GM12878 (cell line): ENCODE data around the gene ART1. TPM values are rescaled to one million over a fixed set of nuclear protein-coding genes. Genes with fewer than 3 reads are reported as not detected.

Source experiments
- ATAC-seq: fragments of 200-7000 bp; cut with Tn5 transposase; 3 replicates; pipeline ENCODE4 v1.9.1; 2020; ENCODE audit warnings: mild to moderate bottlenecking, moderate library complexity
- BruUV-seq: library from RNA; stranded (reverse); fragments of 400-500 nt; replicated peaks from 2 replicates; lab custom pipeline; 2021; lab: Mats Ljungman, UMichigan
- CTCF ChIA-PET: fragments of 300-600 bp; sonication (Branson Sonifier 250); formaldehyde crosslinking; extraction: SDS; loops from one replicate; lab custom pipeline; 2021; ENCODE audit warnings: inconsistent platforms; lab: Yijun Ruan, JAX
- POLR2A ChIA-PET: fragments of 350-600 bp; formaldehyde crosslinking; extraction: SDS; loops from one replicate; lab custom pipeline; 2021; ENCODE audit warnings: inconsistent platforms; lab: Charles Lee
- RAD21 ChIA-PET: fragments of 300-600 bp; sonication (Branson Sonifier 250); formaldehyde crosslinking; loops from one replicate; lab custom pipeline; 2023; ENCODE audit warnings: antibody characterized with exemption; ENCODE audit not compliant: unreplicated experiment; lab: Charles Lee
- SMC1A ChIA-PET: fragments of 300-600 bp; sonication (Branson Sonifier 250); formaldehyde crosslinking; loops from one replicate; lab custom pipeline; 2023; ENCODE audit not compliant: unreplicated experiment, uncharacterized antibody; lab: Charles Lee
- DNase-seq: peaks from one replicate; pipeline ENCODE4 v3.0.0-alpha.2; 2011; ENCODE audit warnings: low read depth, low spot score
- FAIRE-seq: peaks from 3 replicates; lab custom pipeline; 2011; peaks lifted over from hg19 to GRCh38; lab: Jason Lieb, UNC
- H2AFZ ChIP-seq: 2 replicates; pipeline ENCODE4 v1.6.0; 2011; ENCODE audit warnings: low read depth, low read length, control low read depth; ENCODE audit not compliant: control insufficient read depth
- H3K27ac ChIP-seq: 2 replicates; pipeline ENCODE4 v1.5.1; 2011; ENCODE audit warnings: control low read depth; ENCODE audit not compliant: control insufficient read depth, insufficient read depth
- H3K27me3 ChIP-seq, 2 experiments: replicated peaks in 1 of 2; 2 replicates each; pipeline versions ENCODE4 v1.6.0 to v1.6.1; 2011; ENCODE audit warnings: low read length in 1 of 2; ENCODE audit not compliant: control insufficient read depth in 2 of 2, insufficient read depth in 2 of 2
- H3K36me3 ChIP-seq, 2 experiments: 2 replicates each; pipeline ENCODE4 v1.5.1; 2011; ENCODE audit warnings: low read length in 1 of 2; ENCODE audit not compliant: control insufficient read depth in 2 of 2, insufficient read depth in 2 of 2
- H3K4me1 ChIP-seq: 2 replicates; pipeline ENCODE4 v1.6.1; 2011; ENCODE audit warnings: mild to moderate bottlenecking, low read length, moderate library complexity, mixed read lengths; ENCODE audit not compliant: control insufficient read depth, insufficient read depth
- H3K4me2 ChIP-seq: 2 replicates; pipeline ENCODE4 v1.6.0; 2011; ENCODE audit warnings: control low read depth; ENCODE audit not compliant: control insufficient read depth, insufficient read depth
- H3K4me3 ChIP-seq: fragments of 200-600 bp; sonication (generic); 2 replicates; pipeline ENCODE4 v1.5.1; 2016
- H3K79me2 ChIP-seq: 2 replicates; pipeline ENCODE4 v1.6.0; 2011; ENCODE audit warnings: low read length; ENCODE audit not compliant: control insufficient read depth, insufficient read depth
- H3K9ac ChIP-seq: 2 replicates; pipeline ENCODE4 v1.8.0; 2011; ENCODE audit warnings: low read length, control low read depth, mixed read lengths; ENCODE audit not compliant: control insufficient read depth, insufficient read depth
- H3K9me3 ChIP-seq: replicated peaks from 3 replicates; pipeline ENCODE4 v1.5.1; 2011; ENCODE audit warnings: mild to moderate bottlenecking, low read length; ENCODE audit not compliant: control insufficient read depth, insufficient read depth
- H4K20me1 ChIP-seq: 2 replicates; pipeline ENCODE4 v1.6.0; 2011; ENCODE audit not compliant: control insufficient read depth, insufficient read depth
- ATF7 ChIP-seq: fragments of 450-650 bp; IDR thresholded peaks from 2 replicates; pipeline ENCODE4 v1.6.1; 2016; ENCODE audit warnings: low read depth, mild to moderate bottlenecking
- BMI1 ChIP-seq: fragments of 450-650 bp; IDR thresholded peaks from 2 replicates; pipeline ENCODE4 v1.6.1; 2016; ENCODE audit warnings: mild to moderate bottlenecking, moderate library complexity, borderline replicate concordance
- CBX3 ChIP-seq: fragments of 200-600 bp; sonication (generic); IDR thresholded peaks from 2 replicates; pipeline ENCODE4 v1.6.1; 2016; ENCODE audit warnings: low read depth, borderline replicate concordance
- CHD4 ChIP-seq: fragments of 200-600 bp; sonication (generic); IDR thresholded peaks from 2 replicates; pipeline ENCODE4 v1.6.1; 2016; ENCODE audit warnings: mild to moderate bottlenecking
- CTCF ChIP-seq, 3 experiments: IDR thresholded peaks in 2 of 3; conservative IDR thresholded peaks in 1 of 3; 2 replicates each; pipeline ENCODE4 v1.5.1; 2011; ENCODE audit warnings: low read depth in 3 of 3, low read length in 3 of 3, mild to moderate bottlenecking in 3 of 3, control low read depth in 2 of 3, moderate library complexity in 2 of 3, inconsistent platforms in 1 of 3, mixed read lengths in 1 of 3; ENCODE audit not compliant: control insufficient read depth in 2 of 3, insufficient read depth in 1 of 3; ENCODE audit errors: extremely low read depth in 1 of 3
- ELK1 ChIP-seq: IDR thresholded peaks from 2 replicates; pipeline ENCODE4 v1.6.1; 2012; ENCODE audit warnings: low read depth, low read length, improper control_type of control experiment
- EP300 ChIP-seq, 2 experiments: fragments of 150-350 bp in 1 of 2; IDR thresholded peaks; 2 replicates each; pipeline ENCODE4 v1.6.1; 2011 to 2012; ENCODE audit warnings: low read depth in 2 of 2, low read length in 2 of 2, borderline replicate concordance in 1 of 2, improper control_type of control experiment in 1 of 2, inconsistent platforms in 1 of 2; ENCODE audit not compliant: control insufficient read depth in 1 of 2
- IKZF2 ChIP-seq, 2 experiments: fragments of 450-650 bp; IDR thresholded peaks; 2 replicates each; pipeline ENCODE4 v1.6.1; 2017; ENCODE audit warnings: mild to moderate bottlenecking in 2 of 2, moderate library complexity in 2 of 2
- JUND ChIP-seq: IDR thresholded peaks from 2 replicates; pipeline ENCODE4 v1.6.1; 2012; ENCODE audit warnings: low read depth, mild to moderate bottlenecking, low read length, improper control_type of control experiment, moderate library complexity
- MYC ChIP-seq: IDR thresholded peaks from 2 replicates; pipeline ENCODE4 v1.6.1; 2011; ENCODE audit warnings: mild to moderate bottlenecking, low read length, moderate library complexity, inconsistent platforms; ENCODE audit not compliant: insufficient read depth, insufficient replicate concordance, insufficient read length, severe bottlenecking
- NFYB ChIP-seq: IDR thresholded peaks from 2 replicates; pipeline ENCODE4 v1.6.1; 2011; ENCODE audit warnings: low read depth, mild to moderate bottlenecking, low read length, improper control_type of control experiment, moderate library complexity; ENCODE audit not compliant: insufficient read depth
- NR2C1 ChIP-seq: fragments of 450-650 bp; IDR thresholded peaks from 2 replicates; pipeline ENCODE4 v1.6.1; 2017; ENCODE audit warnings: antibody characterized with exemption, mild to moderate bottlenecking, moderate library complexity
- POLR2AphosphoS2 ChIP-seq: IDR thresholded peaks from 2 replicates; pipeline ENCODE4 v1.6.1; 2011; ENCODE audit warnings: low read depth, mild to moderate bottlenecking, low read length, improper control_type of control experiment, moderate library complexity
- SMC3 ChIP-seq: IDR thresholded peaks from 2 replicates; pipeline ENCODE4 v1.6.1; 2011; ENCODE audit warnings: low read length, improper control_type of control experiment, borderline replicate concordance
- SUPT20H ChIP-seq: IDR thresholded peaks from 2 replicates; pipeline ENCODE4 v1.6.1; 2011; ENCODE audit warnings: low read depth, mild to moderate bottlenecking, low read length, moderate library complexity, borderline replicate concordance; ENCODE audit not compliant: control insufficient read depth
- TAF1 ChIP-seq: IDR thresholded peaks from 2 replicates; pipeline ENCODE4 v1.6.1; 2011; ENCODE audit warnings: mild to moderate bottlenecking, low read depth, low read length, borderline replicate concordance
- TARDBP ChIP-seq: IDR thresholded peaks from 2 replicates; pipeline ENCODE4 v1.6.1; 2016; ENCODE audit warnings: borderline replicate concordance
- TCF3 ChIP-seq: IDR thresholded peaks from 2 replicates; pipeline ENCODE4 v1.6.1; 2012; ENCODE audit warnings: low read depth, mild to moderate bottlenecking, low read length, borderline replicate concordance; ENCODE audit not compliant: insufficient read depth
- USF1 ChIP-seq: IDR thresholded peaks from 2 replicates; pipeline ENCODE4 v1.6.1; 2011; ENCODE audit warnings: borderline replicate concordance, low read depth, mild to moderate bottlenecking, moderate library complexity, mixed read lengths, low read length; ENCODE audit not compliant: insufficient read depth; ENCODE audit errors: extremely low read length
- WGBS: methylation state at CpG from one replicate; pipeline ENCODE4 v1.1.6; 2016; ENCODE audit warnings: low lambda C conversion rate; ENCODE audit not compliant: insufficient replicate concordance, insufficient coverage; ENCODE audit errors: missing lambda C conversion rate; 5-methylcytosine and 5-hydroxymethylcytosine counted together
- in situ Hi-C: fragments of 300-500 bp; cut with MboI; formaldehyde crosslinking; loops from 9 replicates; pipeline ENCODE4 v1.14.3; 2018; ENCODE audit warnings: mixed read lengths
- intact Hi-C: fragments of 100-400 bp; cut with micrococcal nuclease; formaldehyde crosslinking; loops from one replicate; pipeline ENCODE4 v1.14.2; 2022; ENCODE audit not compliant: unreplicated experiment
- polyA plus RNA-seq, 11 experiments: library from polyadenylated mRNA; depleted of rRNA in 4 of 11; unstranded in 6 of 11; stranded (reverse) in 5 of 11; fragments of >200 nt; fragmentation: Nextera tagmentation in 4 of 11; fragmentation: Illumina TruSeq in 1 of 11; extraction: Ambion mirVana in 4 of 11; extraction: Trizol in 1 of 11; gene quantifications; 1 replicate in 1 of 11; 2 replicates in 10 of 11; pipeline versions ENCODE4 v1.2.1 to v1.2.3, GENCODE V29; 2011 to 2016; ENCODE audit warnings: inconsistent platforms in 2 of 11, missing spikeins in 2 of 11, low read depth in 1 of 11
- total RNA-seq, 4 experiments: library from RNA; depleted of rRNA in 3 of 4; stranded (reverse); fragments of >200 nt in 3 of 4; fragmentation: Illumina TruSeq in 1 of 4; extraction: Trizol in 1 of 4; gene quantifications; 2 replicates each; pipeline versions ENCODE4 v1.2.1 to v1.2.3, GENCODE V29; 2013 to 2021

The ART1 gene
- total and polyA plus RNA-seq, 10 of the 15 experiments (the other 5 are each of a cell fraction or from before 2014, with no cell fraction given): not detected

GRCh38 chr11:3703383-3703782, 58.5 kb downstream of the ART1 start:
- no peak for ATAC-seq
- Histone ChIP-seq H2AFZ (no peak overlapping the region), H3K4me1 (no peaks in the 10 kb centered on the region), H4K20me1 (no peaks in the 10 kb centered on the region), H3K27ac (no peak overlapping the region), H3K4me3 (no peak overlapping the region), H3K9ac (no peak overlapping the region), H3K27me3 (no peaks in the 10 kb centered on the region), H3K36me3 (peaks cover 10 to 40% of the 10 kb centered on the region in 2 experiments), H3K79me2 (no peaks in the 10 kb centered on the region), H3K9me3 (no peaks in the 10 kb centered on the region), H3K4me2 (no peak overlapping the region)
- ChIA-PET CTCF (interaction anchor here (1.0 kb wide), 1 partner anchor 105 kb away, joined by 5 read pairs; the partner anchor contains the start of gene PGAP2), POLR2A (interaction anchor here (0.6 kb wide), 1 partner anchor 12 kb away, joined by 4 read pairs; no protein-coding TSS in a partner anchor), SMC1A (interaction anchor here (0.7 kb wide), 1 partner anchor 92 kb away, joined by 3 read pairs; no protein-coding TSS in a partner anchor), RAD21 (no interaction called here)
- no peak for DNase-seq
- FAIRE-seq: no peak
- intact Hi-C loops (loop anchor here (5.0 kb wide), 1 partner anchor 39 kb away; no protein-coding TSS in a partner anchor), in situ Hi-C loops (no loop called here)
- 97% methylated on average over 3 of the region's 3 CpGs for WGBS
- no TSS peak for BruUV-seq
- TF ChIP-seq IKZF2 (IDR thresholded peaks at IDR 0.05) (no peak), ELK1 (no peak), TARDBP (no peak), BMI1 (no peak), ATF7 (no peak), NR2C1 (no peak), SMC3 (no peak), MYC (no peak), JUND (no peak), CHD4 (no peak), EP300 (IDR thresholded peaks at IDR 0.05; ENCODE audit: borderline replicate concordance in 1 of 2, control insufficient read depth in 1 of 2, low read depth in 2 of 2, low read length in 2 of 2) (no peak), TAF1 (no peak), TCF3 (no peak), USF1 (no peak), CBX3 (no peak), POLR2AphosphoS2 (no peak), CTCF (IDR thresholded peaks at IDR 0.05 in 2 of 3, conservative IDR thresholded peaks at IDR 0.05 in 1 of 3; ENCODE audit: control insufficient read depth in 2 of 3, extremely low read depth in 1 of 3, insufficient read depth in 1 of 3, low read depth in 3 of 3, low read length in 3 of 3) (no peak), NFYB (no peak), SUPT20H (no peak)
